Caco-2 (cell line): Measurements from ENCODE around the gene ANXA3. TPM values are rescaled to one million over a fixed set of nuclear protein-coding genes. Genes with fewer than 3 reads are reported as not detected.
A peak's percentile ranks its signal among the peaks of the same experiment; 100 is the strongest.
"Not testable (repeated sequence)": the region's sequence is repeated elsewhere in the genome, so short reads cannot be mapped to it uniquely, and the experiment has no call there.

Experiments used
- BruUV-seq: library from RNA; stranded (reverse); fragments of 400-500 nt; replicated peaks from 2 replicates; lab custom pipeline; 2021; lab: Mats Ljungman, UMichigan
- CTCF ChIA-PET: fragments of 300-600 bp; sonication (Branson Sonifier 250); formaldehyde crosslinking; loops from one replicate; lab custom pipeline; 2022; ENCODE audit warnings: antibody characterized with exemption; lab: Charles Lee
- POLR2A ChIA-PET: fragments of 300-600 bp; sonication (Branson Sonifier 250); formaldehyde crosslinking; loops from one replicate; lab custom pipeline; 2022; ENCODE audit warnings: antibody characterized with exemption; lab: Charles Lee
- DNase-seq, 2 experiments: peaks; one replicate each; pipeline versions ENCODE4 v3.0.0 to v3.0.0-alpha.2; 2020 to 2022
- H3K27me3 ChIP-seq: replicated peaks from 2 replicates; pipeline ENCODE4 v1.6.0; 2011; ENCODE audit warnings: low read length; ENCODE audit not compliant: control insufficient read depth, insufficient read depth
- H3K36me3 ChIP-seq: 2 replicates; pipeline ENCODE4 v1.5.1; 2011; ENCODE audit warnings: low read length; ENCODE audit not compliant: control insufficient read depth, insufficient read depth
- H3K4me1 ChIP-seq: fragments of 250-450 bp; sonication (Bioruptor Pico); 2 replicates; pipeline ENCODE4 v1.5.1; 2020; ENCODE audit warnings: mild to moderate bottlenecking
- H3K4me3 ChIP-seq: 2 replicates; pipeline ENCODE4 v1.5.1; 2011; ENCODE audit warnings: low read depth, mild to moderate bottlenecking, control low read depth, low read length
- H3K9me3 ChIP-seq: fragments of 250-450 bp; sonication (Bioruptor Pico); 2 replicates; pipeline ENCODE4 v1.5.1; 2020; ENCODE audit warnings: mild to moderate bottlenecking, moderate library complexity
- H3K27ac Mint-ChIP-seq: one replicate; pipeline ENCODE4 v1.8.0; 2022; ENCODE audit warnings: mixed read lengths; ENCODE audit not compliant: unreplicated experiment
- H3K27me3 Mint-ChIP-seq: one replicate; pipeline ENCODE4 v1.8.0; 2022; ENCODE audit warnings: mixed read lengths; ENCODE audit not compliant: insufficient read depth, unreplicated experiment
- H3K36me3 Mint-ChIP-seq: one replicate; pipeline ENCODE4 v1.8.0; 2022; ENCODE audit warnings: mild to moderate bottlenecking, mixed read lengths; ENCODE audit not compliant: insufficient read depth, unreplicated experiment
- H3K4me1 Mint-ChIP-seq: one replicate; pipeline ENCODE4 v1.8.0; 2022; ENCODE audit warnings: low read depth, mixed read lengths; ENCODE audit not compliant: unreplicated experiment
- H3K4me3 Mint-ChIP-seq: one replicate; pipeline ENCODE4 v1.8.0; 2022; ENCODE audit warnings: mild to moderate bottlenecking, moderate library complexity, mixed read lengths; ENCODE audit not compliant: unreplicated experiment
- H3K9me3 Mint-ChIP-seq: one replicate; pipeline ENCODE4 v1.8.0; 2022; ENCODE audit warnings: mixed read lengths; ENCODE audit not compliant: unreplicated experiment
- CTCF ChIP-seq, 2 experiments: fragments of 200-600 bp in 1 of 2; IDR thresholded peaks; 1 replicate in 1 of 2; 2 replicates in 1 of 2; pipeline versions ENCODE4 v1.5.1 to v1.8.0; 2011 to 2022; ENCODE audit warnings: antibody characterized with exemption in 1 of 2, control low read depth in 1 of 2, inconsistent platforms in 1 of 2, low read depth in 1 of 2, low read length in 1 of 2, mild to moderate bottlenecking in 1 of 2, moderate library complexity in 1 of 2; ENCODE audit not compliant: insufficient read depth in 1 of 2, severe bottlenecking in 1 of 2, unreplicated experiment in 1 of 2
- intact Hi-C: fragments of 100-400 bp; cut with micrococcal nuclease; formaldehyde crosslinking; loops from one replicate; pipeline ENCODE4 v1.10.0; 2022; ENCODE audit not compliant: unreplicated experiment
- total RNA-seq: library from RNA; stranded (reverse); gene quantifications from 2 replicates; pipeline ENCODE4 v1.2.3, GENCODE V29; 2022

Gene ANXA3
- total RNA-seq, 1 experiment from 2014 or later, result 361 TPM

DNA sequence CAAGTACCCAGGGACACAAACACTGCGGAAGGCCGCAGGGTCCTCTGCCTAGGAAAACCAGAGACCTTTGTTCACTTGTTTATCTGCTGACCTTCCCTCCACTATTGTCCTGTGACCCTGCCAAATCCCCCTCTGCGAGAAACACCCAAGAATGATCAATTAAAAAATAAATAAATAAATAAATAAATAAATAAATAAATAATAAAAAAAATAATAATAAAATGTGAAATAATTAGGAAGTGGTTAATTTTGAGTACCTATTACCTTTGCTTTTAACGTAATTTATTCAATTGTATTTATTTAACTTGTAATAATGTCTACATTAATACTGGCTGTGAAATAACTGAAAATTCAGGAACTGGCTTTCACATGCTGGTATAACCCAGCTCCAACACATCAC, 2.7 kb upstream of the ANXA3 start:
- H3K4me3 ChIP-seq, BruUV-seq, H3K27ac Mint-ChIP-seq, CTCF ChIA-PET, POLR2A ChIA-PET, H3K9me3 Mint-ChIP-seq, intact Hi-C loops, H3K36me3 ChIP-seq, H3K9me3 ChIP-seq, H3K27me3 Mint-ChIP-seq, H3K4me3 Mint-ChIP-seq, DNase-seq, H3K27me3 ChIP-seq: not testable (repeated sequence)
- Mint-ChIP-seq H3K4me1 (peaks cover 22% of the 10 kb centered on the region), H3K36me3 (peaks cover 37% of the 10 kb centered on the region)
- peaks cover 29% of the 10 kb centered on the region for H3K4me1 ChIP-seq

DNA sequence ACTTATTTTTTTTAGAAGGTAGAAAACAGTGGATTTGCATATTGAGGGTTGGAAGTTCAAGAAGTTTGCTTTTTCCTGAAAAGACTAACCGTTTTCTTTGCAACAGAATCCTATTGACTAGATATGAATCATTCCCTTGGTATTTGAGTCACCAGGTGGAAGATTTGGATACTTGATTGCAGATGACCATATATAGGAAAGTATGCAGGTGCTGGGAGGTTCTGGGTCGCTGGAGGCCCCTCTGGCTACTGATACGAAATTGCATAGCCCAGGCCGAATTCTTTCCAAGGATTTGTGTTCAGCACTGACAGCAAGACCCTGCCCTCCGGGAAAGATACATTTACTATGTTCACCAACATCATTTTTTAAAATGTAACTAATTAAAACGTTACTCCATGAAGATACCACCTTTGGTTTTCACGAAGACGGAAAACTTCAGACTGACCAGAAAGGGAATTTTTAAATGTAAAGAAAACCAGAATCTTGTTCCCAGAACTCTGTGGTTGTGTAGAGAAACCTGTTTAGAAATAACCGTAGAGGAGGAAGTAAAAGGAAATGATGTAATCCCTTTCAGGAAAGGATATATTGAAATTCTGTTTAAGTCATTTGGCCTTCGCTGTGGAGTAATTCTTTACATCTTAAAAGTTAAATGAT, 946 bp downstream of the ANXA3 start:
- H3K4me1 Mint-ChIP-seq, result peaks cover 35% of the 10 kb centered on the region
- intact Hi-C loops, result loop anchor here (1.0 to 5.0 kb wide), 5 partner anchors 9 to 310 kb away; partner anchors contain the start of gene BMP2K

DNA sequence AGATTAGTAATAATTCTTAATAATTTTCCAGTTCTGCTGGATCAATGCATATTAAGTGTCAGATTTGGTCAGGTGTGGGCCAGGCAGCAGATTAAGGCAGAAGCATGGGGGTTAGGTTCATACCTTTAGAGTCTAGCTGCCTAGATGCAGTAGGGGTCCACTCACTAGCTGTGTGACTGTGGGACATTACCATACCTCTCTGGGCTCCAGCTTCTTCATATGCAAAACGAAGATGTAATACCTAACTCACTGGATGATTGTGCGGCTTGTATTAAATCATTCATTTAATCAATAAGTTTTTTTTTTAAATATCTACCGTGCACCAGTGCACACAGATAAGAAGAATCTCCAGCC, 1.4 kb downstream of the ANXA3 start:
- BruUV-seq, result TSS peak; percentile 52
- H3K36me3 ChIP-seq, result no peaks in the 10 kb centered on the region; the same call in 1 of the 2 replicates
- no peaks in the 10 kb centered on the region for H3K9me3 Mint-ChIP-seq
- peak overlapping the region; percentile 90 for H3K27ac Mint-ChIP-seq
- peaks cover 39% of the 10 kb centered on the region for H3K4me1 Mint-ChIP-seq
- H3K4me1 ChIP-seq, result peaks cover 68% of the 10 kb centered on the region
- intact Hi-C loops, result loop anchor here (5.0 kb wide), 1 partner anchor 224 kb away; the partner anchor contains the start of gene BMP2K
- H3K27me3 Mint-ChIP-seq, result no peaks in the 10 kb centered on the region
- no peak for TF ChIP-seq CTCF (IDR thresholded peaks at IDR 0.05; ENCODE audit: insufficient read depth in 1 of 2, low read depth in 1 of 2, low read length in 1 of 2, severe bottlenecking in 1 of 2, unreplicated experiment in 1 of 2)
- no peaks in the 10 kb centered on the region for H3K9me3 ChIP-seq
- DNase-seq, result no peak
- H3K36me3 Mint-ChIP-seq, result peaks cover 78% of the 10 kb centered on the region
- peak overlapping the region; percentile 86 for H3K4me3 Mint-ChIP-seq
- ChIA-PET CTCF (no interaction called here), POLR2A (interaction anchor here (0.6 to 4.3 kb wide), 3 partner anchors 9 to 223 kb away, joined by 3 to 48 read pairs (median 6); partner anchors contain the start of gene BMP2K)
- H3K27me3 ChIP-seq, result no peaks in the 10 kb centered on the region
- H3K4me3 ChIP-seq, result peak overlapping the region; percentile 45

More for the DNA sequence above, 946 bp downstream of the ANXA3 start:
- H3K27me3 Mint-ChIP-seq, result no peaks in the 10 kb centered on the region
- ChIA-PET CTCF (no interaction called here), POLR2A (interaction anchor here (0.5 to 4.3 kb wide), 4 partner anchors 9 to 733 kb away, joined by 3 to 48 read pairs (median 10); partner anchors contain the start of gene BMP2K)
- Histone ChIP-seq H3K27me3 (no peaks in the 10 kb centered on the region), H3K4me3 (peak overlapping the region; percentile 74), H3K4me1 (peaks cover 63% of the 10 kb centered on the region), H3K9me3 (no peaks in the 10 kb centered on the region), H3K36me3 (no peaks in the 10 kb centered on the region; the same call in 1 of the 2 replicates)
- H3K4me3 Mint-ChIP-seq, result peak overlapping the region; percentile 86
- peaks cover 73% of the 10 kb centered on the region for H3K36me3 Mint-ChIP-seq
- no peaks in the 10 kb centered on the region for H3K9me3 Mint-ChIP-seq
- DNase-seq, result peak; percentile 91 to 93
- BruUV-seq, result no TSS peak
- no peak for TF ChIP-seq CTCF (IDR thresholded peaks at IDR 0.05; ENCODE audit: insufficient read depth in 1 of 2, low read depth in 1 of 2, low read length in 1 of 2, severe bottlenecking in 1 of 2, unreplicated experiment in 1 of 2)
- peak overlapping the region; percentile 90 for H3K27ac Mint-ChIP-seq
